Neural progenitor cell (in vitro differentiated cells): Measurements from ENCODE around the gene HDAC4.

Experiments
- EZH2 ChIP-seq: fragments of 200-600 bp; sonication (generic); IDR thresholded peaks from 2 replicates; pipeline ENCODE4 v1.6.1; 2017; ENCODE audit warnings: antibody characterized with exemption, mild to moderate bottlenecking, moderate library complexity
- EZH2phosphoT487 ChIP-seq: fragments of 200-600 bp; sonication (generic); IDR thresholded peaks from 2 replicates; pipeline ENCODE4 v1.6.1; 2017; ENCODE audit warnings: antibody characterized with exemption
- TF ChIP-seq, protein P1 (sequence below): fragments of 200-600 bp; sonication (generic); IDR thresholded peaks from 2 replicates; pipeline ENCODE4 v1.5.1; 2017; ENCODE audit warnings: antibody characterized with exemption, mild to moderate bottlenecking

DNA sequence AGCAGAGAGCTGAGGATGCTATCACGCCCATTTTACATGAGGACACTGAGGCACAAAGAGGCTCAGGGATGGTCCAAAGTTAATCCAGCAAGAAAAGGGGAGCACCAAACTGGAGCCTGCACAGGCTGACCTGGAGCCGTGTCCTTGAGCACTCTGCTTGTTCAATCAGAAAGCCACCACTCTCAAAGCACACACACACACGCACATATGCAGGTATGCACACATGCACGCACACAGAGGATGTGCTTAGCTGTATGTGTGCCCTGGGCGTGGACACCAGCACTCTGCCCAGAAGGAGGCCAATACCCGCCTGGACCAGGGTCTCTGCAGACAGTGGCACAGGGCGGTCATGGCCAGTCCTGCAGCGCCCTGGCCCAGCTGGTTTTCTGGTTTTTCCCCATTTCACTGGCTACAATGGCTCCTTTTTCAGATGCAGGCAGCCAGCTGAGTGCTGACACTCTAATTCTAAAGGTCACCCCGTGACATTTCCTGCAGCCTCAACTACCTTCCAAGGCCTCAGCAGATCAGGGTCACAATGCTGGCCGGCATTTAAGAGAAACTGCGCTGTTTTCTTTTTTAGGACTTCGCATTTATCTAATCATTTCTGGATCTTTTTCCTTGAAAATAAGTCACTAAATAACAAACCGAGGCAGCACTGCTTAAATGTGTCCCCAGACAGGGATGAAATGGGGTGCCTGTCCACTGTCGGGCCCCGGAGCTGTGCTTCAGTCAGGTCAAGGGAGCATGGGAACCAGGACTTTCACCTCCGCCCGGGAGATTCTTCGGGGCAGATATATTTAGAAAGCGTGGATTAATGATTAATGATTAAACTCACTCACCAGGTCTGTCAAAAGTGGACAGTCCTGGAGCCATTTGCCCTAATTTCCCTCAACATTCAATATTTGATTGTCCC lies 104.5 kb downstream of the HDAC4 start:
- TF ChIP-seq EZH2phosphoT487 (no peak), EZH2 (no peak)
- TF ChIP-seq, protein P1, sequence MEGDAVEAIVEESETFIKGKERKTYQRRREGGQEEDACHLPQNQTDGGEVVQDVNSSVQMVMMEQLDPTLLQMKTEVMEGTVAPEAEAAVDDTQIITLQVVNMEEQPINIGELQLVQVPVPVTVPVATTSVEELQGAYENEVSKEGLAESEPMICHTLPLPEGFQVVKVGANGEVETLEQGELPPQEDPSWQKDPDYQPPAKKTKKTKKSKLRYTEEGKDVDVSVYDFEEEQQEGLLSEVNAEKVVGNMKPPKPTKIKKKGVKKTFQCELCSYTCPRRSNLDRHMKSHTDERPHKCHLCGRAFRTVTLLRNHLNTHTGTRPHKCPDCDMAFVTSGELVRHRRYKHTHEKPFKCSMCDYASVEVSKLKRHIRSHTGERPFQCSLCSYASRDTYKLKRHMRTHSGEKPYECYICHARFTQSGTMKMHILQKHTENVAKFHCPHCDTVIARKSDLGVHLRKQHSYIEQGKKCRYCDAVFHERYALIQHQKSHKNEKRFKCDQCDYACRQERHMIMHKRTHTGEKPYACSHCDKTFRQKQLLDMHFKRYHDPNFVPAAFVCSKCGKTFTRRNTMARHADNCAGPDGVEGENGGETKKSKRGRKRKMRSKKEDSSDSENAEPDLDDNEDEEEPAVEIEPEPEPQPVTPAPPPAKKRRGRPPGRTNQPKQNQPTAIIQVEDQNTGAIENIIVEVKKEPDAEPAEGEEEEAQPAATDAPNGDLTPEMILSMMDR = no peak
